GM12801 (cell line): Measurements from ENCODE around the gene MCRIP2.

ENCODE experiments used
- CTCF ChIP-seq: IDR thresholded peaks from one replicate; pipeline ENCODE4 v1.5.1; 2011; ENCODE audit warnings: control low read depth; ENCODE audit not compliant: insufficient read length; ENCODE audit errors: extremely low read depth

The MCRIP2 gene

GRCh38 chr16:641326-642188 lies at the start of gene MCRIP2:
TSS of gene MCRIP2 (plus strand) at chr16:641828. CDS start at chr16:641992, 164 bp downstream.
- no peak for TF ChIP-seq CTCF

GRCh38 chr16:591892-592517 lies 49.6 kb upstream of the MCRIP2 start:
- no peak for TF ChIP-seq CTCF

- TF ChIP-seq CTCF, result no peak
Measured at GRCh38 chr16:592518-593306, 48.9 kb upstream of the MCRIP2 start.

- TF ChIP-seq CTCF, result no peak
Measured at GRCh38 chr16:593406-593805, 48.2 kb upstream of the MCRIP2 start.

GRCh38 chr16:593807-594206 lies 47.8 kb upstream of the MCRIP2 start:
- no peak for TF ChIP-seq CTCF

GRCh38 chr16:595094-595528 lies 46.5 kb upstream of the MCRIP2 start:
- no peak for TF ChIP-seq CTCF
